ENCODE measurements around the gene TIMM23B.
A peak's percentile ranks its signal among the peaks of the same experiment; 100 is the strongest.
"Not testable (repeated sequence)": the region's sequence is repeated elsewhere in the genome, so short reads cannot be mapped to it uniquely, and the experiment has no call there.

The TIMM23B gene

DNA sequence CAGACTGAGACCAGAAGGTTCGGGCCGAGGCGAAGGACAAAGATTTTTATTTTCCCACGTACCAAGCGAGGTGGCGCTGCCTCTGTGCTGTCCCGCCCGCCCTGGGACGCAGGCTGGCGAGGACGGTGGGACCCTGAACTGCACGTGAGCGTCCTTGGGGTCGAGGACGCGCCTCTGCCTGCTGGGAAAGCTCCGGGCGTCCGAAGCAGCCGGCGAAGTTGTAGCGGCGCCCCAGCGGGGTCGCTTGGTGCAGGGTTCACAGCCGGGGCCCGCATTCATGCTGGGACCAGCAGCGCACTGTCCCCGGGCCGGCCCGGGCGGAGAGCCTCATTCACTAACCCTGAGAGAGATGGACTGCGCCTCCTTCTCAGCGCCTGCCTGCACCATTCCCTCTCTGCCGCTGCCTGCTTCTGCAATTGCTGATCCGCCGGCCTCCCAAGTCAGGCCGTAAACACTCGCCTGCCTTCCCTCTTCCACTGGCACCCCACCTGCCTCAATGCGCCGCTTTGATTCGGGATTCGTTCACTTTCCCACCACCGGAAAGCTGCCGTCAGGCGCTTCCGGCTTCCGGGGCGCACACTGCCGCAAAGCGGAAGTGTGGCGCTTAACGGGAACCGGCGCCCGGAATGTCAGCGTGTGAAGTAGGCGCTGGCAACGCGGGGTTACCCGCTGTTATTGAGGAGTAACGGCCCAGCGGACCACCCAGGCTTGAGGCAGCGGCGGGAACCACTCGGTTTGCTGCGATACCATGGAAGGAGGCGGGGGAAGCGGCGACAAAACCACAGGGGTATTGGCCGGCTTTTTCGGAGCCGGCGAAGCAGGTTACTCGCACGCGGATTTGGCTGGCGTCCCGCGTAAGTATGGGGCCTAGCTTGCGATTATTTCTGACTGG lies at the start of gene TIMM23B, which contains the start of gene PARG:
Gene TIMM23B (plus strand): TSS at position 607 of the 892 bp plus-strand sequence. CDS start 142 bp downstream, at position 749.
Gene PARG (minus strand): TSS at position 581 of the 892 bp plus-strand sequence. CDS start 302 bp downstream, at position 279.
- peak; percentile 61 to 64 (median 62) for DNase-seq (ENCODE audit: low read depth in 3 of 3)

DNA sequence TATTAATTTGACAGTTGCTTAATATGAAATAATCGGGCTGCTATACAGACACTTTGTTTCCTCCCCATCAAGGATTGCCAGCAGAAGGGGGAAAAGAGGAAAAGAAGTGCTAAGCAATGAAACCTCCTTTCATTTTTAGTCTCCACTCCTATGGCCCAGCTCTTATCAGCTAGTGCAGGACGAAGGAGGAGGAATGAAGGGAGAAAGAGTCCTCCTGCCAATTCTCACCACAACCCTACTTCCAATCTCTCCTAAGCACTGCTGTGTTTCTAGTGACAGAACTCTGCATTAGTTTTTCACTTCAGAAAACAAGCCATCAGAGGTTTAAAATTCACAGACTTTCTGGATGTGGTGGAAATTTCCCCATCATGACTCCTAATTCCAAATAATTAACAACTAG lies 41.9 kb upstream of the TIMM23B start:
- DNase-seq (ENCODE audit: low read depth in 3 of 3), result not testable (repeated sequence)

GRCh38 chr10:49900406-49900805 lies 41.4 kb upstream of the TIMM23B start:
- not testable (repeated sequence) for DNase-seq (ENCODE audit: low read depth in 3 of 3)

DNA sequence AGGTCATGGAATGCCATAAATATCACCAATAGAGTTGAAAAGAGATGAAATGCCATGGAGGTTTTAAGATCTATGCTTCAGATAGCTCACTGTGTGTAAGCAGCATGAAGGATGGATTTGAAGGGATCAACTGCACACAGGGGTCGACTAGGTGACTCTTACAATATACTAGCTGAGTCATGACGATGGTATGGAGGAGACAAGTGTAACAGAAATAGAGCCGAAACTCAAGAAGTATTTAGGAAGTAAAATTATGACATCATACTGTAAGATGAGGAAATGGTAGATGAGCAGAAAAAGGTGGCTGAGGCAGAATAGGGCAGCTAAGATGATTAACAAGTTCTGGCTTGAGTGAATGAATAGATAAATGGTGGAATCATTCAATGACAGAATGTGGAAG lies 38.0 kb upstream of the TIMM23B start:
- DNase-seq (ENCODE audit: low read depth in 3 of 3), result not testable (repeated sequence)

DNA sequence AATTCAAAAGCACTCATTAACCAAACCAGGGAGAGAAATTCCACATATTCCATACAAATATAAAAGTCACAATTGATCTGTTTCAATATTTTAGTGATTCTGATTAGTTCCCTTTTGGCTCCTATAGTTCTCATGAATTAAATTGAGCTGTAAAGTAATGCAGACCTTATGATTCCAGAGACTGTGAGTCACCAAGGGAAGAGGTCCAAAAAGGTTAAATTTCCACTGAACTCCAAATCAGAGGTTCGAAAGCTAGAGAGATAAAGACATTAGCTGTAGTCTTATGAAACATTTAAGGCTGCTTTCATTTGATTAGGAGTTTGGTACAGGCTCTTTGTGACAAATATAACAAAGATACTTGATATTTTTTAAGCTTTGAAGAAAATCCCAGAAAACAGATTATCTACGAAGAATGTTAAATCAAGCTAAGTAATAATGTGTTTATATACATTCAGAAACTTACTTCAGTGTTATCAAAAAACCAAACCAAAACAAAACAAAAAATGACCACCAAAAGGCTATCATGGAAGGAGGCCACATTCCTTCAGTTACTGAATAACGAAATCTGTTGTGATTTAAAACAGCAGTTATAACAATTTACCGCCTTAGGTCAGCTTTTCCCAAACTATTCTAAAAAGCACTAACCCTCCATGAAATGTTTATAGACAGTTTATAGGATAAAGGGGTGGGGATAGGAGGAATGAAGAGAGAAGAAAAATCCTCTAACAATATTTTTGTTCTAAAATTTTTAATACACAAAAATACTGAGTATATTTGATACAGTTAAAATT lies 33.4 kb upstream of the TIMM23B start:
- DNase-seq (ENCODE audit: low read depth in 3 of 3), result not testable (repeated sequence)

GRCh38 chr10:49910295-49910694 lies 31.6 kb upstream of the TIMM23B start:
- DNase-seq (ENCODE audit: low read depth in 3 of 3), result not testable (repeated sequence)

GRCh38 chr10:49916451-49916850 lies 25.4 kb upstream of the TIMM23B start:
- not testable (repeated sequence) for DNase-seq (ENCODE audit: low read depth in 3 of 3)

- not testable (repeated sequence) for DNase-seq (ENCODE audit: low read depth in 3 of 3)
Observed at GRCh38 chr10:49917927-49918326, 23.9 kb upstream of the TIMM23B start.

DNA sequence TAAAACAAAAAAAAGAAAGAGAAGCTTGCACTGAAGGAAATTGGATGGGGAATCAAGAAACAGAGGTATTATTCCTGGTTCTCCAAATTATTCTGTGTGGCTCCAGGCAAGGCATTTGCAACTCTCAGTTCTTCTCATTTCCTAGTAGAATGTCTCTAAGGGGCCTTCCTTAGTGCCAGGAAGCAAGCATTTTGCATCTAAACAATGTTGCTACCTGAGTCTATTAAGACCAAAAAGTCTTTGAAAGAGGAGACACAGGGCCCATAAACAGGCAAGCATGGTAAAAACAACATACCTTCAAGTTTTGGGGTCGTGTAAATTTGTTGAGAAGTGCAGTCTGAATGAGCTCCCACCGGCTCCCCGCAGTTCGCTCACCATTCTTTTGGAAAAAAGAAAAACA lies 19.8 kb upstream of the TIMM23B start:
- DNase-seq (ENCODE audit: low read depth in 3 of 3), result not testable (repeated sequence)

DNA sequence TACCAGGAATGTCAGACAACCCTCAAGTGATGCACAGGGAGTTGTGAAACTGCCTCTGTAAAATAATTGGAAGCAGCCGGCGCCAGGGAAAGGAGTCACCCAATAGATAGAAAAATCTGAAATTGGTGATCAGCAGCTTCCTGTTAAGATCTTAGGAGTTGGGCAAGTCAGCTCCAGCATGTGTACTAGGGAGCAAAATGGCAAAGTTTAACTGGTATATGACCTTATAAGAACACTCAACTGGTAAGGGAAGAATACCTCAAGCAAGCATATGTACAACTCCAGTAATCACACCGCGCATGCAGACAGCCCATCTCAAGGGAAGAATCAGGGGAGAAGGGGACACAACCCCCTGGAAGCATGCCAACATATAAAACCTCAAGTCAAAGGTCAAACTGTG lies 18.3 kb upstream of the TIMM23B start:
- DNase-seq (ENCODE audit: low read depth in 3 of 3), result not testable (repeated sequence)

DNA sequence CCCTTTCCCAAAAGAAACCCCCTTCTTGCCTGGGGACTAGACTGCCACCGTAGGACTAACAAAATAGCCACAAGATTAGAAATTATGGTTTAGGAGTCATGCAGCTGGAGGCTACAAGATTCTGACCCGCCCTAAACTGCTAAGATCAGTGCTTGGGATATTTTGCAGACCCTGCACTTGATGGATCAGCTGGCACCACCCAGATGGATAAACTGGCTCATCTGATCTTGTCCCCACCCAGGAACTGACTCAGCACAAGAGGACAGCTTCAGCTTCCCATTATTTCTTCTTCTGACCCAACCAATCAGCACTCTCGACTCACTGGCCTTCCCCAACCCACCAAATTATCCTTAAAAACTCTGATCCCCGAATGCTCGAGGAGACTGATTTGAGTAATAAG lies 10.6 kb upstream of the TIMM23B start:
- DNase-seq (ENCODE audit: low read depth in 3 of 3), result not testable (repeated sequence)

- not testable (repeated sequence) for DNase-seq (ENCODE audit: low read depth in 3 of 3)
Observed at GRCh38 chr10:49931959-49932728, 9.7 kb upstream of the TIMM23B start.

DNA sequence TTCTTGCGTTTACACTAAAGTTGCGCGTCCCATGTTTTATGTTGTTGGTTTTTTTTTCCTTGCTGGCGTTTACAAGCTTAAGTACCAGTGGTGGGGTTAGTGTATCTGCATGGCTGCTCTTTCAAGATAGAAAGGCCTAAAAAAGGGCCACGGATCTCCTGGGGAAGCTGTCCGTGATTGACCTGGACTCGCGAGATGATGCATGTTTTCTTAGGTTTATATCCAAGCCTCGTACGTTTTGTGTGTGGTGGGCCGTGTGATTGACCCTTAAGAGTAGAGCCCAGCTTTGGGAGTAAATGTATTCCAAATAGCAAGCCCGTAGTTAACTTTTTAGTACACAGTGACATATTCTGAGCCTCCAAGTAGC lies 469 bp downstream of the TIMM23B start:
- not testable (repeated sequence) for DNase-seq (ENCODE audit: low read depth in 3 of 3)

DNA sequence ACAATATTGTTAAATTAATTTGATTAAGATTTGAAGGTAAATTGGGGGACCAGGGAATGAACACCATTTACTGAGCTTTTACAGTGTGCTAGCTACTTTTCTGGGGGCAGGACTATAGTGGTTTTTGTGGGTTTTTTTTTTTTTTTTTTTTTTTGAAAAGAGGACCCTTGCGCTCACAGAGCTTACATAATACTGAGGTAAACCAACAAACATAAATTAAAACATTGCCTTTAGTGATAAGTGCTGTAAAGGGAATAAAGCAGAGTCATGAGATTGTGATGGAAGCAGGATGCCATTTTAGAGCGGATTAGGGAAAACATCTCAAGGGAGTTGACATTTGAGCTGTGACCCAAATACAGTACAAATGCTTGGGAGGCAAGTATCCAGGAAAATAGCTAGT lies 1.8 kb downstream of the TIMM23B start:
- DNase-seq (ENCODE audit: low read depth in 3 of 3), result not testable (repeated sequence)

DNA sequence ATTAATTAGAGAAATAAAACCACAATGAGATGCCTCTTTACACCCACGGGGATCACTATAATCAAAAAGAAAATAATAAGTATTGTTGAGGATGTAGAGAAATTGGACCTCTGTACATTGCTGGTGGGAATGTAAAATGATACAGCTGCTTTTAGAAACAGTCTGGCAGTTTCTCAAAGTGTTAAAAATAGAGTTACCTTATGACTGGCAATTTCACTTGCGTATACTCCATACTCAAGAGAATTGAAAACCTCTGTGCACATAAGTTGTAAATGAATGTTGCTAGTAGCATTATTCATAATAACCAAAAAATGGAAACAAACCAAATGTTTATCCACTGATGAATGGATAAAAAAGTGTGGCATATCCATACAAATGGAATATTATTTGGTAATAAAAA lies 6.3 kb downstream of the TIMM23B start:
- not testable (repeated sequence) for DNase-seq (ENCODE audit: low read depth in 3 of 3)

GRCh38 chr10:49948737-49949136 lies 6.9 kb downstream of the TIMM23B start:
- not testable (repeated sequence) for DNase-seq (ENCODE audit: low read depth in 3 of 3)

GRCh38 chr10:49952006-49952405 lies 10.2 kb downstream of the TIMM23B start:
- not testable (repeated sequence) for DNase-seq (ENCODE audit: low read depth in 3 of 3)

DNA sequence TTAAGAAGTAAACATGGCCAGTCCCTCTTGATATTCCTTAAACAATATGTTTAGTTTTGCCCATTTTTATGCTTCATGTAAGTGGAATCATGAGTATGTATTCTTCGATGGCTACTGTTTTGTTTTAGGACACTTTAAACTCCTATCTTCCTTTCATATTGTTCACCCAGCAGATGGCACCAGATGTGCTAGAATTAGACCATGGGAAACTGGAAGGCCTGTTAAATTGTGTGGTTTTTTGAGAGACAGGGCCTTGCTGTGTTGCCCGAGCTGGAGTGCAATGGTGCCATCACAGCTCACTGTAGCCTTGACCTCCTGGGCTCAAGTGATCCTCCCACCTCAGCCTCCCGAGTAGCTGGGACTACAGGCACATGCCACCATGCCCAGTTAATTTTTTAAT lies 11.3 kb downstream of the TIMM23B start:
- DNase-seq (ENCODE audit: low read depth in 3 of 3), result not testable (repeated sequence)

GRCh38 chr10:49970331-49970857 lies 28.5 kb downstream of the TIMM23B start:
- not testable (repeated sequence) for DNase-seq (ENCODE audit: low read depth in 3 of 3)

DNA sequence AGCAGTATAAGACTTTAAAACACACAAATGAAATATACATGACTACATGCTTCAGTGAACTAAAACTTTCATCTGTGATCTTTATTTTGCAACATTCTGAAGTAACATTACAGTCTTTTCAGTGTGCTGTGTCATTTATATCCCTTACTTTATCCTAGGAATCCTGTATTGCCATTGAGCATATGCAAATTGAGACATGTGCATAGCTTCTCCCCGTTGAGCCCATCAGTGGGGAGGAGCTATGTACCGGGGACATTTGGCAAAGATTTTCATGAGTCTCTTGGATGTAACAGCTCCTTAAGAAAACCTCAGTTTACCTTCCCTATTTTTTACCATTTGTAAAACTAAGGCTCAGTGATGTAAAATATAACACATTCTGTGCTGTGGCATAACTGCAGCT lies 29.6 kb downstream of the TIMM23B start:
- DNase-seq (ENCODE audit: low read depth in 3 of 3), result not testable (repeated sequence)

DNA sequence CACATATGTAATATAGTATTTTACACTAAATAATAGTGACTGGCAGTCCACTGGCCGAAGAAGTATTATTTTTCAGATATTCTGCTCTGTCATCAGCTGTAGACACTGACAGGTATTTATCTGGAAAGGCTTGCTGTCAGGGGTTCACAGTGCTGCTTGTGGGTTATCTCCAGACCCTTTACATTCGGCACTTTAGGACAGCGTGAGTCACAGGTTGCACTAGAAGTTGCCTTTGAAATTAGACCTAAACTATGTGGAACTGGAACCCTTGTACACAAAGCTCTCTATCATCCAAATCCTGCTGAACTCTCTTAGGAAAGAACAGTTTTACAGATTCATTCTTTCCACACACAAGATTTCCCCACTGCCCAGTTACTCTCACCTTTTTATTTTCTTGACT lies 30.2 kb downstream of the TIMM23B start:
- DNase-seq (ENCODE audit: low read depth in 3 of 3), result not testable (repeated sequence)
